Endothelial cell of umbilical vein (primary cell): ENCODE data around the gene ZEB1. TPM values are rescaled to one million over a fixed set of nuclear protein-coding genes. Genes with fewer than 3 reads are reported as not detected.

ENCODE experiments used
- BruUV-seq: library from RNA; stranded (reverse); fragments of 400-500 nt; replicated peaks from 2 replicates; lab custom pipeline; 2021; lab: Mats Ljungman, UMichigan
- CTCF ChIA-PET: fragments of 300-600, 350-600 bp; sonication (Branson Sonifier 250); formaldehyde crosslinking; loops from one replicate; lab custom pipeline; 2021; ENCODE audit warnings: antibody characterized with exemption, inconsistent platforms; lab: Charles Lee
- POLR2A ChIA-PET: fragments of 300-600, 350-600 bp; sonication (Branson Sonifier 250); formaldehyde crosslinking; loops from one replicate; lab custom pipeline; 2021; ENCODE audit warnings: antibody characterized with exemption, inconsistent platforms; lab: Charles Lee
- DNase-seq: peaks from one replicate; pipeline ENCODE4 v3.0.0-alpha.2; 2011; ENCODE audit warnings: low read depth, low spot score
- FAIRE-seq: peaks from 2 replicates; lab custom pipeline; 2011; peaks lifted over from hg19 to GRCh38; lab: Jason Lieb, UNC
- H2AFZ ChIP-seq: 2 replicates; pipeline ENCODE4 v1.6.0; 2012; ENCODE audit warnings: low read depth, low read length, control low read depth, inconsistent platforms
- H3K27ac ChIP-seq: 2 replicates; pipeline ENCODE4 v1.5.1; 2011; ENCODE audit warnings: low read depth, mild to moderate bottlenecking, control low read depth, low read length, moderate library complexity; ENCODE audit not compliant: insufficient read depth
- H3K27me3 ChIP-seq, 2 experiments: 2 replicates each; pipeline versions ENCODE4 v1.6.0 to v1.6.1; 2011; ENCODE audit warnings: low read length in 2 of 2, mixed read lengths in 1 of 2; ENCODE audit not compliant: control insufficient read depth in 2 of 2, insufficient read depth in 2 of 2
- H3K36me3 ChIP-seq, 2 experiments: 2 replicates in 1 of 2; 3 replicates in 1 of 2; pipeline ENCODE4 v1.5.1; 2011; ENCODE audit warnings: low read length in 2 of 2, mild to moderate bottlenecking in 1 of 2, moderate library complexity in 1 of 2; ENCODE audit not compliant: control insufficient read depth in 2 of 2, insufficient read depth in 2 of 2; ENCODE audit errors: extremely low read depth in 1 of 2
- H3K4me1 ChIP-seq: 3 replicates; pipeline ENCODE4 v1.5.1; 2011; ENCODE audit warnings: mild to moderate bottlenecking, low read length; ENCODE audit not compliant: control insufficient read depth, insufficient read depth; ENCODE audit errors: extremely low read depth
- H3K4me2 ChIP-seq: 2 replicates; pipeline ENCODE4 v1.6.1; 2011; ENCODE audit warnings: low read length, control low read depth, mixed read lengths; ENCODE audit not compliant: insufficient read depth
- H3K4me3 ChIP-seq, 3 experiments: fragments of 200-600 bp in 1 of 3; sonication (generic), shearing (Covaris generic) in 1 of 3; replicated peaks in 1 of 3; 2 replicates each; pipeline ENCODE4 v1.5.1; 2011 to 2016; ENCODE audit warnings: control low read depth in 3 of 3, low read length in 3 of 3, mild to moderate bottlenecking in 2 of 3, inconsistent platforms in 1 of 3, low read depth in 1 of 3, moderate library complexity in 1 of 3; ENCODE audit not compliant: insufficient read depth in 1 of 3
- H3K79me2 ChIP-seq: 2 replicates; pipeline ENCODE4 v1.6.0; 2012; ENCODE audit warnings: low read length, inconsistent platforms; ENCODE audit not compliant: control insufficient read depth, insufficient read depth
- H3K9ac ChIP-seq: replicated peaks from 2 replicates; pipeline ENCODE3; 2011; ENCODE audit warnings: low read length, control low read depth; ENCODE audit not compliant: insufficient read depth; ENCODE audit errors: extremely low read depth
- H3K9me1 ChIP-seq: replicated peaks from 3 replicates; pipeline ENCODE4 v1.6.0; 2011; ENCODE audit warnings: mild to moderate bottlenecking, low read length; ENCODE audit not compliant: control insufficient read depth, insufficient read depth; ENCODE audit errors: extremely low read depth
- H3K9me3 ChIP-seq: replicated peaks from 2 replicates; pipeline ENCODE4 v1.5.1; 2012; ENCODE audit warnings: low read length, inconsistent platforms; ENCODE audit not compliant: control insufficient read depth, insufficient read depth
- H4K20me1 ChIP-seq: replicated peaks from 2 replicates; pipeline ENCODE3; 2011; ENCODE audit warnings: mild to moderate bottlenecking, low read length; ENCODE audit not compliant: control insufficient read depth, insufficient read depth; ENCODE audit errors: extremely low read depth
- EZH2 ChIP-seq: IDR thresholded peaks from 2 replicates; pipeline ENCODE4 v1.6.1; 2012; ENCODE audit warnings: borderline replicate concordance, low read depth, mild to moderate bottlenecking, moderate library complexity, low read length, inconsistent platforms; ENCODE audit not compliant: severe bottlenecking
- FOS ChIP-seq: IDR thresholded peaks from 2 replicates; pipeline ENCODE4 v1.6.1; 2011; ENCODE audit warnings: mild to moderate bottlenecking, low read length, moderate library complexity, borderline replicate concordance; ENCODE audit not compliant: insufficient read depth
- GATA2 ChIP-seq: IDR thresholded peaks from 2 replicates; pipeline ENCODE4 v1.7.0; 2011; ENCODE audit warnings: low read depth, mild to moderate bottlenecking, moderate library complexity, mixed read lengths, low read length; ENCODE audit not compliant: insufficient read length, insufficient read depth
- JUN ChIP-seq: IDR thresholded peaks from 2 replicates; pipeline ENCODE4 v1.6.1; 2011; ENCODE audit warnings: borderline replicate concordance, low read depth; ENCODE audit not compliant: insufficient read length, insufficient read depth
- MYC ChIP-seq: IDR thresholded peaks from one replicate; pipeline ENCODE4 v1.6.1; 2011; ENCODE audit warnings: mild to moderate bottlenecking, low read depth, low read length
- POLR2A ChIP-seq: IDR thresholded peaks from 2 replicates; pipeline ENCODE4 v1.6.1; 2012; ENCODE audit warnings: low read depth, mild to moderate bottlenecking, control low read depth, low read length
- POLR2AphosphoS5 ChIP-seq: IDR thresholded peaks from 2 replicates; pipeline ENCODE4 v1.6.1; 2012; ENCODE audit warnings: low read depth, mild to moderate bottlenecking, control low read depth, low read length, moderate library complexity; ENCODE audit not compliant: insufficient read depth
- dilution Hi-C: fragments of 300-500 bp; cut with MboI; formaldehyde crosslinking; loops from one replicate; pipeline ENCODE4 v1.15.0; 2019; ENCODE audit warnings: low sequenced_read_pairs; ENCODE audit not compliant: extremely low pct_ligation_motif_present
- intact Hi-C: fragments of 100-400 bp; cut with micrococcal nuclease; formaldehyde crosslinking; loops from one replicate; pipeline ENCODE4 v1.10.0; 2022
- polyA plus RNA-seq, 4 experiments: library from polyadenylated mRNA; depleted of rRNA in 3 of 4; stranded (reverse) in 3 of 4; unstranded in 1 of 4; fragments of >200 nt; gene quantifications; 2 replicates each; pipeline versions ENCODE4 v1.2.1 to v1.2.3, GENCODE V29; 2011 to 2012; ENCODE audit warnings: missing spikeins in 1 of 4
- total RNA-seq: library from RNA; stranded (reverse); gene quantifications from 2 replicates; pipeline ENCODE4 v1.2.3, GENCODE V29; 2021
- TF ChIP-seq, protein P1 (sequence below): IDR thresholded peaks from 2 replicates; pipeline ENCODE4 v1.6.1; 2011; ENCODE audit not compliant: insufficient read depth, insufficient read length
- TF ChIP-seq, protein P2 (sequence below), 2 donors: IDR thresholded peaks; 1 replicate in 1 of 2; 2 replicates in 1 of 2; pipeline ENCODE4 v1.5.1; 2011; ENCODE audit warnings: low read length in 2 of 2, mild to moderate bottlenecking in 2 of 2, moderate library complexity in 2 of 2, control low read depth in 1 of 2, inconsistent platforms in 1 of 2, low read depth in 1 of 2; ENCODE audit not compliant: insufficient read depth in 1 of 2; ENCODE audit errors: extremely low read depth in 1 of 2

Gene ZEB1
- total and polyA plus RNA-seq, 2 donors (not counting 3 experiments of a cell fraction or from before 2014, with no cell fraction given): 19.8 to 130 TPM

DNA sequence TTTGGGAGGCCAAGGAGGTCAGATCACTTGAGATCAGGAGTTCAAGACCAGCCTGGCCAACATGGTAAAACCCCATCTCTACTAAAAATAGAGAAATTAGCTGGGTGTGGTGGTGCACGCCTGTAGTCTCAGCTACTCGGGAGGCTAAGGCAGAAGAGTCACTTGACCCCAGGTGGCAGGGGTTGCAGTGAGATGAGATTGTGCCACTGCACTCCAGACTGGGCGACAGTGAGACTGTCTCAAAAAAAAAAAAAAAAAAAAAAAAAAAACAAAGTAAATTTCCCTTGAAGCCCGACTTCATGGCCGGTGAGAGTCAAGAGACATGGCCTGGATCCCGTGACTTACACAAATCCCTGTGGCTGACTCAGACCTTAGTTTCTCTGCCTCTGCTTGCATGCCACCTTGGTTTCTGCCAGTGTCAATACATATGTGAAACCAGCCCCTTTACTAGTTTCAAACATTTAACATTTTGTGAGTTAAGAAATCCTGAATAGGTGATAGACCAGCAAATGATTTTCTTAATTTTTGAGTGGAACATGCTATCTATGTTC lies 62.8 kb downstream of the ZEB1 start:
- Histone ChIP-seq H2AFZ (no peak overlapping the region), H3K9me1 (peaks cover 5% of the 10 kb centered on the region), H3K27me3 (no peaks in the 10 kb centered on the region), H4K20me1 (peaks cover 2% of the 10 kb centered on the region), H3K9me3 (no peaks in the 10 kb centered on the region), H3K4me3 (no peak overlapping the region), H3K9ac (no peak overlapping the region), H3K27ac (no peak overlapping the region), H3K4me2 (no peak overlapping the region), H3K79me2 (peaks cover 91% of the 10 kb centered on the region), H3K4me1 (peaks cover 22% of the 10 kb centered on the region), H3K36me3 (peaks cover 0 to 1% of the 10 kb centered on the region in 2 experiments)
- no TSS peak for BruUV-seq
- intact Hi-C loops (no loop called here), dilution Hi-C loops (no loop called here)
- DNase-seq (no peak), FAIRE-seq (peak; percentile 38)
- ChIA-PET CTCF (no interaction called here), POLR2A (no interaction called here)
- no peak for TF ChIP-seq POLR2A
- TF ChIP-seq POLR2AphosphoS5: no peak
- no peak for TF ChIP-seq GATA2
- TF ChIP-seq, protein P1, sequence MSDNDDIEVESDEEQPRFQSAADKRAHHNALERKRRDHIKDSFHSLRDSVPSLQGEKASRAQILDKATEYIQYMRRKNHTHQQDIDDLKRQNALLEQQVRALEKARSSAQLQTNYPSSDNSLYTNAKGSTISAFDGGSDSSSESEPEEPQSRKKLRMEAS: no peak
- no peak for TF ChIP-seq JUN
- TF ChIP-seq, protein P2, sequence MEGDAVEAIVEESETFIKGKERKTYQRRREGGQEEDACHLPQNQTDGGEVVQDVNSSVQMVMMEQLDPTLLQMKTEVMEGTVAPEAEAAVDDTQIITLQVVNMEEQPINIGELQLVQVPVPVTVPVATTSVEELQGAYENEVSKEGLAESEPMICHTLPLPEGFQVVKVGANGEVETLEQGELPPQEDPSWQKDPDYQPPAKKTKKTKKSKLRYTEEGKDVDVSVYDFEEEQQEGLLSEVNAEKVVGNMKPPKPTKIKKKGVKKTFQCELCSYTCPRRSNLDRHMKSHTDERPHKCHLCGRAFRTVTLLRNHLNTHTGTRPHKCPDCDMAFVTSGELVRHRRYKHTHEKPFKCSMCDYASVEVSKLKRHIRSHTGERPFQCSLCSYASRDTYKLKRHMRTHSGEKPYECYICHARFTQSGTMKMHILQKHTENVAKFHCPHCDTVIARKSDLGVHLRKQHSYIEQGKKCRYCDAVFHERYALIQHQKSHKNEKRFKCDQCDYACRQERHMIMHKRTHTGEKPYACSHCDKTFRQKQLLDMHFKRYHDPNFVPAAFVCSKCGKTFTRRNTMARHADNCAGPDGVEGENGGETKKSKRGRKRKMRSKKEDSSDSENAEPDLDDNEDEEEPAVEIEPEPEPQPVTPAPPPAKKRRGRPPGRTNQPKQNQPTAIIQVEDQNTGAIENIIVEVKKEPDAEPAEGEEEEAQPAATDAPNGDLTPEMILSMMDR (IDR thresholded peaks at IDR 0.05; ENCODE audit: extremely low read depth in 1 of 2, insufficient read depth in 1 of 2, low read depth in 1 of 2, low read length in 2 of 2): no peak
- TF ChIP-seq EZH2: no peak
- TF ChIP-seq MYC: no peak
- TF ChIP-seq FOS: no peak
